GM04504 (cell line): ENCODE data around the gene KRTAP24-1.

Experiments
- DNase-seq: peaks from one replicate; pipeline ENCODE4 v3.0.0-alpha.2; 2012; ENCODE audit warnings: low read depth

KRTAP24-1 gene, protein sequence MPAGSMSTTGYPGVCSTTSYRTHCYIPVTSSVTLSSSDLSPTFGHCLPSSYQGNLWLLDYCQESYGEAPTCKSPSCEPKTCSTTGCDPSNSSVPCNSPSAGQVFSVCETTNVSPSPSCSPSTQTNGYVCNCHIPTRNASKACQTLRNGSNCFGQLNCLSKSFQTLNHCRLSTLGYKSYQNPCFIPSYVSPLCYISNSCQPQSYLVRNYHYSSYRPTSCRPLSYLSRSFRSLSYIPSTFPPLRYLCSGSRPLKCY

DNA sequence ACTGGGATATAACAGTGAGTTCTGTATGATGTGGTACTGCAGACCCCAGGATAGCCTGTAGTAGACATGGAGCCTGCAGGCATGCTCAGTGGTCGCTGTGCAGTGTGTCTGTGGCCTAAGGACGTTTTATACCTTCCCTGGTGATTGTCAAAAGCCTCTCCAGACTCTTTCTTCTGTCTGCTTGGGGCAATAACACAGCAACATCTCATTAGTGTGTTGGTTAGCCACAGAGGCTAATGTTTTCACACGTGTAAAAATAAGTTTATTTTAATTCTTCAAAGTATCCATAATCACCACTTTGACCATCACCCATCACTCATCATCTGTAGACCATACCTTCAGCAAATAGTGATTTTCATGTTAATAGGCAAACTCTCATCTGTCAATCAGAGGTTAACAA, at the start of gene KRTAP24-1:
Gene KRTAP24-1, minus strand, starts transcription at position 101 of the 400 bp plus-strand sequence. Its CDS starts 18 bp downstream, at position 83.
- no peak for DNase-seq

DNA sequence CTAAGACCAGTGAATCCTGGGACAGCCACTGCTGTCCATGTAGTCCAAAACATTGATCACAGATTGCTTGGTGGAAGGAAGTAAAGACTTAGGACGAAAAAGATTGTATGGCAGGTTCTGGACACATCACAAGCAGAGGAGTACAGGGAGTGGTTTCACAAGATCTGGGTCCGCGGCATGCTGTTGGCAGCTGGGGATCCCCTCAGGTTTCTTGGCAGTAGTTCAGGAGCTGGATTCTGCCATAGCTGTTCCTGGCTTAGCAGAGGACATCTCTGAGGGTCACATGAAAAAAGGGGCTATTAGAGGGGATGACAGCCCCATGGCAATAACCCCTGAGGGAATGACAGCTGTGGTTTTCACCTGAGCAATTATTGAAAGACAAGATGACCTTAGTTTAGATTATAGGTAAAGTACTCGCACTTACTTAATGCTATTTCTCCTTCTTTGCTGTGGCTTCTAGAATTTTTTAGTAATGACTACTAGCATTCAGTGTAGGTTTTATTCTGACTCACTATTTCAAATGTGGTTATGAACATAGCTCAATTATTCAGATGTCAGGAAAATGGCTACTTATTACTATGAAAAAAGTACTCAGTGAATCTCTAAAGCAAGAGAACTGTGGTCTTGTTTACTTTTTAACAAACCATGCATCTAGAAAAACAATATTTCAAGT, 46.6 kb upstream of the KRTAP24-1 start:
- no peak for DNase-seq

DNA sequence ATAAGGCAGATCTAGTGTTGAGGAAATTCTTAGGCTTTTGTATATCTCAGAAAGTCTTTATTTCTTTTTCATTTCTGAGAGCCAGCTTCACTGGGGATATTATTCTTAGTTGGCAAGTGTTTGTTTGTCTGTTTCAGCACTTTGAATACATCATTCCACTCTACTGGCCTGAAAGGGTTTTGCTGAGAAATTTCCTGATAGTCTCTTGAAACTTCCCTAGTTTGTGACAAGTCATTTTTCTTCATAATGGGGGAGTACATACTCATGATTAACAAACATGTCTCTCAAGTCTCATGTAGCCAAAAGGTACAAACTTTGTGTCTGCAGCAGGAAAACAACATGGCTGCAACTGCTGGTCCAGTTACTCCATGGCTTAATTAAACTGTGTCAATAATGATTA, 43.6 kb upstream of the KRTAP24-1 start:
- no peak for DNase-seq

DNA sequence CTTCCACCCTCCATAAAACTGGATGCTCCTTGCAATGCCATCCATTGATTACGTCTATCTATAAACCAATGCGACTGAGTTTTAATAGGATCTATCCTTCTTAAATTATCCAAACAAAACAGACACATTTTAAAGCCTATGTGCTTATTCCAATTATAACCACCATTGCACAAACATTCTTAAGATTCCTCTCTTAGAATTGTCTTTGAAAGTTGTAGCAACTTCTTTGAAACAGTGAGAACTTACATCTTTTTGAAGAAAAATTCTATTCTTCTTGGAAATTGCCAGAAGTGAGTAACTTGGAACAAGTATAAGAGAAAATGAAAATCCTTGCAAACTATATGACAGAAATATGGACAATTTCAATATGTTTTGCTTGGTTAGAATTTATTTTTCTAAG, 37.5 kb upstream of the KRTAP24-1 start, which contains the start of gene KRTAP26-1:
Gene KRTAP26-1, minus strand, starts transcription at position 101 of the 400 bp plus-strand sequence. CDS start 280 bp downstream, outside the sequence.
- DNase-seq = no peak

DNA sequence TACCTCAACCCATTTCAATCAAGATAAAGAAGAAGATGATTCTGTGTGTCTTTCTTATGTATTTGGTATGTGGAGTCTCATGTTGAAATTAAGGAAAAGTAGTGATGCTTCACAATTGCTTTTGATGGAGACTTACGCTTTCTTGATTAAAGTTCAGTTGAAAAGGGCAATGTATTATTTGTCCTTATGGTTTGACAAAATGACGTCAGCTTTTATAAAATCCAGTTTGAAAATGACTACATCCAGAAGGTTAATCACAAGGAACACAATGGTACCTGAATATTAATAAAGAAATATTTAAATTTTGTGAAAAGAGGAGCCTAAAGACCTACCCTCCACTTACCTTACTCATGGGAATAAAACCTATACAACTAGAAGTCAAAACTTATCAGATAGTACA, 33.0 kb upstream of the KRTAP24-1 start:
- no peak for DNase-seq

DNA sequence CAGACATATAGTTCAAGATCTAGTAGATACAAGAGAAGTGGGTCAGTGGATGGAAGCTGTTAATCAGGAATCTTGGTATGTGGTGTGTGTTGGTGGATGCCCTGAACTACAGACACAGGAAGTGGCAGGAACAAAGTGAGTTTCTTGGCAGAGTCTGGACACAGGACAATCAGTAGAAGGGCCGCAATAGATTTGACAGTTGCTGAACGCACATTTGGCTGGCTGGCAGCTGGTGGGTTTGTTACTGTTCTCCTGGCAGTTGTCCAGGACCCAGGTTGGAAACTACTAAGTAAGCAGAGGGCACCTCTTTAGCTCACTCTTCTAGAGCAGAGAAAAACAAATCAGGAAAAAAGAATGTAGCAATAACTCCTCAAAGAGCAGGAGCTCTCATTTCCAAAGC, 24.1 kb upstream of the KRTAP24-1 start:
- no peak for DNase-seq

DNA sequence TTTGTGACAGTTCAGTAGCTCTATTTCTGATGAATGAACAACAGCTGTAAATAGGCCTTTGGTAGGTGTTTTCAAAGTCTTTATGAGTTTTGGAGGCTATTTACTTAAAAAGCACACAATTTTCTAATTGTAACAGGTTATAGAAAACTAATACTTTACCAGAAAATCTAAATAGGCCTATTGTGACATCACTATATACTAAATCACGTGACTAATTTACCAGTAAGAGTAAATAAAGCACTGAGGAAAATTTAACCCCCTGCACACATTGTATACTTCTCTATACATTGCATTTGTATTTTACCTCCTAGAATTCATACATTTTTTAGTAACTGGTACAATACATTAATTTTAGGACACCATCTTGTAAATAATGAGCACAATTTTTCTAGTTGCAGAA, 22.4 kb upstream of the KRTAP24-1 start:
- DNase-seq = no peak

DNA sequence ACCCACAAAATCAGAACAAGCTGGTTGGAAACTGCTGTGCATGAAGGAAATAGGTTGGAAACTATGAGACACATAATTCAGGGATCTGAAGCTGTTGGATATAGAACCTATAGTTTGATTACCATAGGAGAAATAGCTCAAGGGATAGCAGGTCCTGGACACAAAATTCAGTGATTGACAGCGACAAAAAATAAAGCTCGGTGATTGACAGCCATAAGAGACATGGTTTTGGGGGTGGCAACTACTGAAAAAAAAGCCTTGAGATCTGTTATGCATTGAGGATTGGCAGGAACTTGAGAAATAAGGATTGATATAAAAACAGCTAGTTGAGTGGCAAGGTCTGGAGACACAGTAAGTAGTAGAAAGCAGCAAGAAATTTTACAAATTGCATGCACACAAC, 6.5 kb upstream of the KRTAP24-1 start, which contains the start of gene KRTAP25-1:
Gene KRTAP25-1, minus strand, starts transcription at position 300 of the 400 bp plus-strand sequence. Its CDS starts 24 bp downstream, at position 276.
- no peak for DNase-seq

DNA sequence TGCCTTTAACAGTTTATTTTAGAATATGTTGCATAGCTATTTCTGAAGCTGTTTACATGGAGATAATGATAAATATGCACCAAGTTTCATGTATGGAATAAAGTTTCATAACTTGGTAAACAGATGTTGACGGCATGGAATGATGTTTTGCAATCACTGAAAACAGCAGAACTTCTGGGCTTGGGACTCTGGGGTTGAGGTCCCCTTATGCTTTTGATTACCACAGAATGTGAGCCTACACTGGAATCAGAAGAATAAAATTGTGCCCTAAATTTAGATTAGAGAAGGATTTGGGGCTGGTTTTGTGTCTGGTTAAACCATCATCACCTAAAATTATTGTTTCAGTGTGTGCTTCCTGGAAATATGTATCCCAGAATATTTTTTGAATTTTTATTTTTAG, 11.1 kb downstream of the KRTAP24-1 start:
- no peak for DNase-seq

DNA sequence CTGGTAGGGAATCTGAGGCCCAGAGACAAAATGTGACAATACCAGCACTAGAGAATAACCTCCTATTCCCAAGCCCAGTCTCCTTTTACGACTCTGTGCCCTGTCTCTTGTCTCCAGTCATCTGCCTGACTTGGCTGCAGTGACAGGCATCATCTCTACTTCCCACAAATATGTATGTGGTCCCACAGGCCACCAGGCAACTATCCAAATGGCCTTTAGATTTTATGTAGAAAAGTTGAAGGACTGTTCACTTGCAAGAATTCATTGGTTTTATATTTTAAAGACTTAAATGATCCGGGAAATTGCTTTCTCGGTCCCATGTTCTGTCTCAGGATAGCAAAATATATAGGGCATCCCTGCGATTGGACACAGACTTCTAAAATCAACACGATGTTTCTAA, 11.6 kb downstream of the KRTAP24-1 start:
- no peak for DNase-seq

DNA sequence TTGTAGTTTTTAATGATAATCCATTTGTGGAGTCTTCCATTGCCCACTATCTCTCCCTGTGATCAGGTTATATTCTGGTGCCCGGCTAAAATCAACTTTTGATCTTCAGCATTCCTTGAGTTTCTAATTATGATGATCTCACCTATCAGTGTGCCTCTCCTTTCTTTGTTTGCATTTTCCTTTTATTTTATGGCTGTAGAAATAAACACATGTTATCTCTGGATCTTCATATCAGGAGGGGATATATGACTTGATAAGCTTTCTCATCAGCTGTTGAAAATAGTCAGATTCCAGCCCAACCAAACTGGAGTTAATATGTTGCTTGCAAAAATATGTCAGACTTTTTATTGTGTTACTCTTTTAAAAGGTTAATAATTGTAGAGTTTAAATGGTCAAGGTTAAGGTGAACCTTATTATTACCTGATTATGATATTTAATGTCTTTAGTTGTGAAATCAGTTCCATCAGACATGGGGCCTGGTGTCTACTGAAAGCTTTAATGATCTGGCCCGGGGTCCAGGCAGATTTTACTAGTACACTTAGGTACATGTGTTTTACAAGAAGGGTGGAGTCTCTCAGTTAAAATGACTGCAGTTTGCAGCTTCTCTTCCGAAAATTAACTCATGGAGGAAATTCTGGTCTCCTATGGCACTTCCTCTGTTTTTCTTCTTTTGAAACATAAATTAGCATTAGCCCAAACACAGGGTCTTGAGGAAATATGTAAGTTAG, 12.8 kb downstream of the KRTAP24-1 start:
- DNase-seq = no peak

DNA sequence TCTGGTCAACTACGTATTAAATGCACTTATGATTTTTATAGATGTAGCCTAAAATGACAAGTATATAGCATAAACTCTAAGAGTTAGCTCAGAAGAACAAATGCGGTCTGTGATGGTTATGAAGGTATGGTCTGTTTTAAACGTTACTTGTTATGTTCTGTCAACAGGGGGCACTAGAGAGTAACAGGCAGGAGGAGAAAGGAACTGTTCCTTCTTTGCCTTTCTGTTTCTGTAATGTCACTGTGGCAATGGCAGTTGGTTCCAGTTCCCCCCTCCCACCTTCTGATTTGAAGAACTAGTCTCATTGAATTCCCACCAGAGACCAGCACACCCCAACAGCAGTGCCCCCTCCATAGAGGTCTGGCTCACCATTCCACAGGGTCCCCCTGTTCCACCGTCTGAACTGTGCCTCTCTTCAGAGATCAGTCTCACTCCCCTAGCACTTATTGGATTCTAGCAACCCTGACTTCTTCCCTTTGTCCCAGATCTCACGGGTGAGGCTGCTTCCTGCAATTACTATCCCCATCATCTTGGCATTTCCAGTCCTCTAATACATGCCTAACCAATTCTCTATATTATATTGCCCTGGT, 14.0 kb downstream of the KRTAP24-1 start:
- DNase-seq = no peak

DNA sequence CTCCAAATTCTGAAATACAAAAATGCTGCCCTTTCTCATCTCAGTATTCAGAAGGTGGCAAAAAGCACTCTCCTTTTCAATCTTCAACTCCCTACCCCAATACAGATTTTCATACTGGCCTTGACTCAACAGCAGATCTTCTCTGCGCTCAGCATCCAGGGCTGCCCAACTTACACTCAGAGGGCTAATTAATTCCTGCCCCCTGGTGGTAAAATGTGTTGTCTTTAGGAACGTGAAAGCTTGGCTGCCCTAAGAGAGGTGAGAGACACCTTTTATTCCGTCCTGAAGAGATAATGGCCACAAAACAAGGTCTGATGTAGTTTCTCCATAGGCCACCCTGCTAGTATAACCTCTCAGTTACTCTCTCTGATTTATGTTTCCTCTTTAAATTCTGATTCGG, 25.0 kb downstream of the KRTAP24-1 start:
- DNase-seq = no peak

DNA sequence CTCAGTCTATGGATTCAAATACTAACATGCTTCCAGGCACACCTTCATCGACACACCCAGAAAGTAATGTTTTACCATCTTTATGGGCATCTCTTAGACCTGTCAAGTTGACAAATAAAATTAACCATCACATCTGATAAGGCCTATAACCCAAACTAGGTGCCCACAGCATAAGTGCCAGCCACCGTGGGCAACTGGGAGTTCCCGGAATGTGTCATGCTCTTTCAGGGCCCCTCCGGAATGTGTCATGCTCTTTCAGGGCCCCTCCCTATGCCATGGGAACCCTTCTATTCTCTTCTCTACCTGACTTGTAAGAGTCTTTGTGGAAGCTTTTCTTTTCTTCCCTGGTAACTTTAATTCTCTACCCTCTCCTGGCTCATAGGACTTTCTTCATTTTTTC, 26.6 kb downstream of the KRTAP24-1 start:
- no peak for DNase-seq

DNA sequence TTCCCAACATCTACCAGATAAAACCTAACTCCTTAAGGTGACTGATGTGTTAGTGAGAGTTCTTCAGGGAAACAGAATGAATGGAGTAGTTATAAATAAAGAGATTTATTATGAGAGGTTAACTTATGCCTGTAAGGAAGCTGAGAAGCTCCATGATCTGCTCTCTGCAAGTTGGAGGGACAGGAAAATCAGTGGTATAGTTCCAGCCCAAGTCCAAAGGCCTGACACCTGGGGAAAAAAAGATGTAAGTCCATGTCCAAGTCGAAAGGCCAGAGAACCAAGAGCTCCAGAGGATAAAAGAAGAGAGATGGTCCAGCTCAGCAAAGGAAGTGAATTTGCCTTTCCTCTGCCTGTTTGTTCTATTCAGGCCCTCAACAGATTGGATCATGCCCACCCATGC, 27.1 kb downstream of the KRTAP24-1 start:
- no peak for DNase-seq

DNA sequence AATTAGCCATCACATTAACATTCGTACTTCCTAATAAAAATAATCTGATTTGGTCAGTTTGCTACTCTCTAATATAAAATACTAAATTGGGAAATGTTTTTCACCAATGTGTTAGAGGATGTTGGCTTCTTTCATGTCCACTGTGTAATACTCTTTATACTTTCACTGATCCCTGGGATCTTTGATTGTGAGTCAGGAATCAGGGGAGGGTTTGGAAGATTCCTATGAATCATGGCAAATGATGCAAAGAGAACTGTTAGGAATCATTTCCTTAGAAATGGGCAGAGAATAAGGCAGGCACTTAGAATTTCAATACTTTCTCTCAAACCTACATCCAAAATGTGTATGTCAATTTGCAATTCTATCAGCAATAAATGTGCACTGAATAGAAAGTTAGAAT, 31.0 kb downstream of the KRTAP24-1 start:
- no peak for DNase-seq

DNA sequence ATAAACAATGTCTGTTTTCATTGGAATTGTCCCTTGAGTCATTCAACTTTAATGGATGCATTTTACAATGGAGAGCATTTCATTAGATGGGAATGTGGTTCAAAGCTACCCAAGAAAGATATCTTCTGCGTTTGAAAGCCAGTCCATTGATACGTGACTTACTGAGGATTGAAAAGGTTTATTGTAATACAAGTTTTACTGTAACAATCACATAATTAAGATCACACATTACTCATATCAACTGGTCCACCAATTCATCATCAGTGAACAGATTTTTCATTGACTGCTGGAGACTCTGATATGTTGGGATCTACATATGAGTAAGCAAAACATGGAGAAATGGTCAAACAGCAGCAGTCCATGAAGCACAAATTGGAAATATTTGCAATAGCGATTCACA, 32.8 kb downstream of the KRTAP24-1 start:
- no peak for DNase-seq

DNA sequence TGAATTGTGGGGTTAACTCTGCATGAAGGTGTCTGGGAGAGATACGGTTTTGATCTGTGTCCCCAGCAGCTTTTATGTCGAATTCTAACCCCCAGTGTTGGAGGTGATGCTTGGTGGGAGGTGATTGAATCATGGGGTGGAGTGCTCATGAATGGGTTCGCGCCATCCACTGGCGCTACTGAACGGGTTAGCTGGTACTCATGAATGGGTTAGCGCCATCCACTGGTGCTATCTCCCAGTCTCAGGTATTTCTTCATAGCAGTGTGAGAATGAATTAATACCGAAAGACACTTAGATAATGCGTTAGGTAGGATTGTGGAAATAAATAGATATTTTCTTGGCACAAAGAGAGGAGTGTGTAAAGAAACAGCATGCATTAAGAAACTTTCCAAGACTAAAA, 33.9 kb downstream of the KRTAP24-1 start:
- DNase-seq = no peak

DNA sequence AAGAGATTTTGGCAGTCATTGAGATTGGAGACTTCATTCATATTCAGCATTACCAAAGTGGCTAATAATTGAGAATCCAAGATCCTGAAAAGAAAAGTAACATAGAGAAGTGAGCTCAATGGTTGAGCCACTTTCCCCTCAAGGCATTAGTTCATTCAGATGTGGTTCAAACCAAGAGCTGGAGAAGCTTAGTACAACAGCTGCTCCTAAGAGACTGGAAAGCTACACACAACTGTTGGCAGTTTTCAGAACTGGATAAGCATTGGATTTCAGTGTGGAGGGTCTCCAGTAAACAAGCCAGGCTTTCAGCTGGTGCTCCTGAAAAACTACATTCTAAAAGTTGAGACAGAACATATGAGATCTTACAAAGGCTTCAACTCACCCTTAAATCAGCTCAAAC, 37.7 kb downstream of the KRTAP24-1 start:
- DNase-seq = no peak

DNA sequence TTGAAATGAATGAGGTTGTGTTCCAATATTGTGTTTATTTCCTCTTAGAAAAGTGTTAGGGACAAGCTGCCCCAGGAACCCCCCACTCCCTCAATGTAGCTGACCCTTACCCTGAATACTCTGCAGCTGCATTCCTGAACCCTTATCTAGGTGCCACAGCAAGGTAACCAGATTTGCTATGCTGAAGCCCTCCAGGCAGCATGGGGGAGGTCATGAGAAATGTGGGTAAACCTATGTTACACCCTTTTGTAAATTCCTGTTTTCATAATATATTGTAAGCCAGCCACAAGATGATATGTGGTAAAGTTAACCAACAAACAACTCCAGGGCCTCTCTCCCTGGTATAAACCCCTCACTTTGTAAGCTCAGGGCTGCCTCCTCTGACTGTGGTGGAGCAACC, 39.1 kb downstream of the KRTAP24-1 start:
- DNase-seq = no peak

DNA sequence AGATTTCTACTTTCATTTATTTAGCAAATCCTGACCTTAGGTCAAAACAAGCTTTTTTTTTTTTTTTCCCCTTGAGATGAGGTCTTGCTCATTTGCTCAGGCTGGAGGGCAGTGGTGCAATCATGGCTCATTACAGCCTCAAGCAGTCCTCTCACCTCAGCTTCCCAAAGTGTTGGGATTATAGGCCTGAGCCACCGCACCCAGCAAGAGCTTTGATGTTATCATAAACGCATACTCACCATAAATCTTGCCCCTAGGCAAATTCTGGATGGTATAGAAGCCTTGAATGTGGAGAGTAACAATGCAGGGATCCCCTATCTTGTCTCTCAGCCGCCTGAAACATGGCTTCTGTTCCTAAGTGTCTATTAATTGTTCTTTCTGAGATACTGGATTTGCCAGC, 42.1 kb downstream of the KRTAP24-1 start:
- DNase-seq = no peak

DNA sequence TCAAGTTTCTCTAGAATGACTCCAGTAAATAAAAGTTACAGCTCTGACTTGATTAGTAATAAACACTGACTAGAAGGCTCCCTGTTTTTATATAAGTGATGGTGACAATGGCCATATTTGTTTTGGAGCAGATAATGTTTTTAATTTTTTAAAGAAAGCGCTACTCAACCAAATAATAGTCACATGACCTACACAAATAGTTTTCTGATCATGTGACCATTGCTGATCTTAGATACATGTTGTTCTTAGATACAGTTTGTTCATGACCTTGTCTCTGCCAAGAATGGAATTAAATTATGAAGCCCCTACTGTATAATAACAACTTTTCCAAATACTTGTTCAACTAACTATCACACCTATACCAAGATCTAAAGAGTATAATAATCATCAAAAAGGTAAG, 44.6 kb downstream of the KRTAP24-1 start:
- no peak for DNase-seq

DNA sequence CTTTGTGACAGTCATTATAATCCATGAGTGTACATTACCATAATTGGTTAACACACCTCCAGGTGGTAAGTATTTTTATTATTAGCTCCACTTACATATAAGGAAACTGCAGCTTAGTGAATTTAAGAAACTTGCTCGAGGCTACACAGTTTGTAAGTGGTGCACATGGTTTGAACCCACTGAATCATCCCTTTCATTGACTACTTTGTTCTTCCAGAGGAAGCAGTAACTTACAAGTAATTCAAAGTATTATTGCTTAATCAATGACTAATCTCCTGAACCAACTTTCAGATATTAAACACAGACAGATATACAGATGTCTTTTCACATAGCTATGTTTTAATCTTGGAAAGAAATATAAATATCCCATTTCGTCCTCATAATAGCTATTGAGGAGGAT, 48.1 kb downstream of the KRTAP24-1 start:
- DNase-seq = no peak
